OCI-M1 (cell line): ENCODE data around the gene RAB11FIP3.

ENCODE experiments used
- DNase-seq: peaks from one replicate; lab custom pipeline; 2025; lab: John Stamatoyannopoulos, UW

RAB11FIP3 gene

DNA sequence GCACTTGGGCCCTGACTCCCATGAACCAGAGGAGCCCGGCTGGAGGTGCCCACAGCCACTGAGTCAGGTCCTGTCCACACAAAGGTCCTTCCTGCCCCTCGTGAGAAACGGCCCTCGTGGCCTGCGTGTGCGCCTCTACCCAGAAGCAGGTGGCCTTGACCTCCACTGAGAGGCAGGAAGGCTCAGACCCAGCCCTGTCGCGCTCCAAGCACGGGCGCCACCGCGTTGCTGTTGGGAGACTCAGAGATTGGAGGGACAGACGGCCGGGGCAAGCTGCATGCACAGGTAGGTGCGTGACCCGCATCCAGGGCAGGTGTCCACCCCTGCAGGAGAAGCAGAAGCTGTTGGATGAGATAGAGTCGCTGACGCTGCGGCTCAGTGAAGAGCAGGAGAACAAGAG is 94.0 kb downstream of the RAB11FIP3 start:
- no peak for DNase-seq

DNA sequence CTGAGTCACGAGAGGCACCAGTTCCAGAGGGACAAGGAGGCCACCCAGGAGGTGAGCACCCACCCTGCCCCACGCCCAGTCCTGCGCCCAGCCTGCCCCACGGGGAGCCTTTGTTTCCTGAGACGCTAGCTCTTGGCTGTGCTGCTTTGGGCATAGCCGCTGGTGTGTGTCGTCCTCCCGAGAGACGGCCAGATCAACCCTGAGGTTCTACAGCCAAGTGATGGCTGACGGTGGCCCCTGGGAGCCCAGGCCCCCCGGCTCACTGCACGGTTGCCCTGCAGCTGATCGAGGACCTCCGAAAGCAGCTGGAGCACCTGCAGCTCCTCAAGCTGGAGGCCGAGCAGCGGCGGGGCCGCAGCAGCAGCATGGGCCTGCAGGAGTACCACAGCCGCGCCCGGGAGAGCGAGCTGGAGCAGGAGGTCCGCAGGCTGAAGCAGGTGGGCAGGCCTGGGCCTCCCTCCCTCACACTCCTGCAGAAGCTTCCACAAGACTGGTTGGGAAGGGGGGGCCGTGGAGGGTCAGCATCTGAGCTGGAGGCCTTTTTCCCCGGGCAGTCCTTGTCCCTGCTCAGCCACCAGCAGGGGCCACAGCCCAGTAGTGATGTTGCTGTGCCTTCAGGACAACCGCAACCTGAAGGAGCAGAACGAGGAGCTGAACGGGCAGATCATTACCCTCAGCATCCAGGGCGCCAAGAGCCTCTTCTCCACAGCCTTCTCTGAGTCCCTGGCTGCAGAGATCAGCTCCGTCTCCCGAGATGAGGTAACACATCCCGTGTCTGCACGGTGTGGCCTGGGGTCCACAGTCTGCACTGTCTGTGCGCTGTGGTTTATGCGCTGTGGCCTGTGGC is 94.6 kb downstream of the RAB11FIP3 start:
- no peak for DNase-seq

DNA sequence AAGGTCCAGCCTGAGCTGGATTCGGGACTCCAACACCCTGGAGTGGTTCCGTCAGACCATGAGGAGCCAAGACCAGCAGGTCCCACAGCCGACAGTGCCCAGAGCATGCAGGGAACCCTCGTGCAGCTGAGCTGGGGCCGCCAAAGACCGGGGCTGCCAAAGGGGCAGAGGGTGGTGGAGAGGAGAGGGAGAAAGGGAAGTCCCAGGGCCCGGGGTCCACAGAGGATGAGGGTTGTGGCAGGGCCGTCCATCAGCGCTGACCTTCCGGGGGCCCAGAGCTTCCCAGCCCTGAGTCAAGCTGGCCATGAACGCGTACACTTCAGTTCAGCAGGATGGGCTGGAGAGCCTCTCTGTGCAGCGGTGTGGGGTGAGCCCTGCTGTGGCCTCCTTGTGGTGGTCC is 95.4 kb downstream of the RAB11FIP3 start:
- DNase-seq = no peak

DNA sequence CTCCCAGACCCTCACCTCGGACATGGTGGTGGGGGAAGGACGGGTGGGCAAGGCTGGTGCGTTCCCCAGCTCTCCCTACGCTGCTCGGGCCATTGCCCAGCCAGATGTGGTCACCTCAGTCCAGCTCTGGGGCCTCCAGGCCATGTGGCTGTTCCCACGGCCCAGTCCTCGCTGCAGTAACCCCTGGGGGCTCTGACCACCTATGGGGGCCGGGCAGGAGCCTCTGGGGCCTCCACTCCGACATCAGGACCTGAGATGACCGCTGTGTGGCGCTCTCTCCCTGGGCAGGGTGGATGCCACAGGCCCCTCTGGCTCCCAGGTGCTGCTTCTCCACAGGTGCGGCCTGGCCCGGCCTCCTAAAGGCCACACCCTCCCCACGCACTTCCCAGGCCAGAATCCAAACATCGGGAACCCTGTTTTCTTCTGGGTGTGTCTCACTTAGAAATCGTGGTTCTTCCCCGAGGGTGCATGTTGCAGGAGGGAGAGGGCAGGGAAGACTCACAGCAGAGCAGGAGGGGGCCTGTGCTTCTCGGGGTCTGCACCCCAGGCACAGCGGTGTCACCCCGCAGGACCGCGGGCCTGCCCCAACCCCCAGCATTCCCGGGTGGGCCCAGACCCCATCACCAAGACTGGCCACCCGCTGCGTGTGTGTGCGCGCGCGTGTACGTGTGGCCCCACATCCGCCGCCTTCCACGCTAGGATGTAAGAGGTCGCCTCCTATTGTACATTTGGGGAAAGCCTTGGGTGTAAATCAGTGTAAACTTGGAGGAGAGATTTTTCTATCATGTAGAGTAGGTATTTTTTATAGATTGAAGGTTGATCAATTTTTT is 96.1 kb downstream of the RAB11FIP3 start:
- no peak for DNase-seq

DNA sequence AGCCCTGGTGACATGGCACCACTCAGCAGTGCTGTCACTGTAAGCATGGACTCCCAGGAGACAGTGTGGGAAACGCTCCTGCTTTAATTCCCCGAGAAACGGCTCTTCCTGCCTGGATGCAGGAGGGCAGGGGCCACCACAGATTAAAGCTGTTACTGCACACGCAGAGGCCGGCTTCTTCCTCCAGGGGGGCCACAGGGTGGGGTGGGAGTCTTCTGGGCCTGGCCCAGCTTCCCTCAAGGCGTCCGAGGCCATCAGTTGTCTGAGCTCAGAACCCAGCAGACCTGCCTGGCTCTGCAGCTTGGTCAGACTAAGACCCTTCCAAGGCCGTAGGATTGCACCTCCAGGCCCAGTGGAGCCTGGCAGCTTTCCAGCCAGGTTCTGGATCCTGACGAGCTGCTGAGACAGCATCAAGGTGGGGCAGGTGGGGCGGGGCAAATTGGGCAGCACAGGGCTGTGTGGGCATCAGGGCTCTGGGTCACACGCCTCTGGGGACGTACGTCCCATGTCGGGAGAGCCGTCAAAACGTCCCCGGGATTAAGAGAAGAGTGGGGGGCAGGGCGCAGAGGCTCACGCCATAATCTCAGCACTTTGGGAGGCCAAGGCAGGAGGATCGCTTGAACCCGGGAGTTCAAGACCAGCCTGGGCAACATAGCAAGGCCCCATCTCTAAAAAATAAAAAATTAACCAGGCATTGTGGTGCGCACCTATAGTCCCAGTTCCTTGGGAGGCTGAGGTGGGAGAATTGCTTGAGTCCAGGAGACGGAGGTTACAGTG is 97.1 kb downstream of the RAB11FIP3 start:
- DNase-seq = no peak

DNA sequence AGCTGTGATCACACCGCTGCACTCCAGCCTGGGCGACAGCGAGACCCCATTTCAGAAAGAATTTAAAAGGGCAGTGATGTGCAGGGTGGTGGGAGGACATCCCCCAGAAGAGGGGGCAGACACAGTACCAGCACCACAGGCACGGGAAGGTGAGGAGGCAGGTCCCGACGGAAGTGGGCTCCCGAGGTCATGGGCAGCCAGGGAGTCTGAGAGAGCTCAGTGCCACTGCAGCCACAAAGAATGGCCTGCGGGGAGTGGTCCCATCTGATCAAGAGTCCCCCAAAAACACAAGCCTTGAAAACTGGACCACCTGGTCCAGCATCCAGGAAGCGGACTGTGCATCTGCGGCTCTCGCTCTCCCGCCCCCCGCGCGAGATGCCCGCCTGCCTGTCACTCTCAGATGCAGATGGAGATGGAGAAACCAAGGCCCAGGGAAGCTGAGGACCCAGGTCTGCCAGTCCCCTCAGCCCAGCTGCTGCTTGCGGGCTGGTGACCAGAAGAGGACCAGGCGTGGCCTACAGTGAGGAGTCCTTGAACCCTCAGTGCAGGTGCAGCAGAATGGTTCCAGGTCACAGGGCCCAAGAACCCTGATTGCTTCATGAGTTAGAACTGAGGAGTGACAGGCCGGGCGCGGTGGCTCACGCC is 97.8 kb downstream of the RAB11FIP3 start:
- DNase-seq = no peak

DNA sequence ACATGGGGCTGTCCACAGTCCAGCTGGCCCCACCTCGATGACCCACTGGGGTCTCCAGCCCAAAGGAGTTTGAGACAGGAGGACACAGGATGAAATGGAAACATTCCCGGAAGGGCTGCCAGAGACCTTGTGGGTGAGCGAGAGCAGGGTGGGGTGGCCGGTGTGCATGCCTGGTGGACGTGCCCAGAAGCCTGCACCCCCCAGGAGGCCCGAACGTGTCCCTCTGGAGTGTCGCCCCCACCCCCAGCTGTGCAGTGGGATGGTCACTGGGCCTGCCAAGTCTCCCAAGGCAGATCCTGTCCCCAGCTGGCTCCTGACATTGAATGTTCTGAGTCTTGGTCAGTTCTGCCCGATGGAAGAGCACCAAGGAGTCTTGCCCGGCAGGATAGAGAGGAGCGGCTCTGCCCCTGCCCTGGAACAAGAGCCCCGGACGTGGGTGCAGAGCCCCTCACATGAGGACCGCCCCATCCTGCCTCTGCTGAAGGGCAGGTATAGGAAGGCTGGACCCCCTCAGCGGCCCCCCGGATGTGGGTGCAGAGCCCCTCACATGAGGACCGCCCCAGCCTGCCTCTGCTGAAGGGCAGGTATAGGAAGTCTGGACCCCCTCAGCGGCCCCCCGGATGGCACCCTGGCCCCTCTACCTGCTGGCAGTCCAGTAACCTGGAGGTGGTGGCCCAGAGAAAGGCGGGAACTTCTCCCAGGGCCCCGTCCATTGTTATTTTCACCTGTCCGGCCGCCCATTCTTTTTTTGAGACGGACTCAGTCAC is 99.0 kb downstream of the RAB11FIP3 start:
- no peak for DNase-seq

DNA sequence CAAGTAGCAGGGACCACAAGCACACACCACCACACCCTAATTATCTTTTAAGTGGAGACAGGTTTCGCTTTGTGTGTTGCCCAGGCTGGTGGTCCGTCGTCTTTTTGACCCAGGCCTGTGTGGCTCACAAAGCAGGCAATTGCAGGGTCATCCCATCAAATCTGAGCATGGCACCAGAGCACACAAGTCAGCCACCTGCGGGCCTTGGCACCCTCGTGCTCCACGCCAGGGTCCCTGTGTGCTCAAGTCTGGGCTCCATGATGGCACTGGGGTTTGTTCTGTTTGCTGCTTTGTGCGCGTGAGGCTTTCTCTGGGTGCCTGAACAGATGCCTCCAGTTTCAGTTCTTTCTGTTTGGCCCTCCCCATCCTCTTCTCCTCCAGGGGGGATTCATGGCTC is 99.7 kb downstream of the RAB11FIP3 start:
- DNase-seq = no peak

DNA sequence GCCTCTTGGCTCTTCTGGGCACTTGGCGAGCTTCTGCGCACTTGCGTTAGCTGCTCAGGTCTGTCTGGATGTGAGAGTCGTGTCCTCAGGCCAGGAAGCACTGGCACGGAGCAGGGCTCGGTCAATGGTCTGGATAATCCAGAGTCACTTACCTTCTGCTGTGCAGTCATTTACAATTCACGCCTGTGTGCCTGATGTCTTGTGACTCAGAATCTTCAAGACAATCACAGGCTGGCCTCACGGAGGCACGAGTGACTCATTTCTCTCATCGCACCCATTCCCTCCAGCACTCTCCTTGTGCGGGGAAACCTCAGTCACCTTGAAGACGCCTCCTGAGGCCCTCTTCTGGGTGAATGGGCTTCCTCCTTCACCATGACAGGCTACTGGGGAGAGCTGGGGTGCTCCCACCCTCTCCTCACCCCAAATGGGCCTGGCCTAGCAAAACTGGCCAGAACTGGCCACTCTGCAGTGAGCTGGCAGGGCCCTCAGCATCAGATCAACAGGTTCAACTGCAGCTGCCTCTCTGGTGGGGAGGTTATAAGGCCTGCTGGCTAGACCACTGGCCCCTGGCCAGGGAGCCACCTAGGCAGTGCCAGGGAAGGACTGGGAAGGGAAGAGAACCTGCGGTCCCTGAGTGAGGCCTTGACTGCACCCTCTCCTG is 100.2 kb downstream of the RAB11FIP3 start:
- peak; percentile 14 for DNase-seq

DNA sequence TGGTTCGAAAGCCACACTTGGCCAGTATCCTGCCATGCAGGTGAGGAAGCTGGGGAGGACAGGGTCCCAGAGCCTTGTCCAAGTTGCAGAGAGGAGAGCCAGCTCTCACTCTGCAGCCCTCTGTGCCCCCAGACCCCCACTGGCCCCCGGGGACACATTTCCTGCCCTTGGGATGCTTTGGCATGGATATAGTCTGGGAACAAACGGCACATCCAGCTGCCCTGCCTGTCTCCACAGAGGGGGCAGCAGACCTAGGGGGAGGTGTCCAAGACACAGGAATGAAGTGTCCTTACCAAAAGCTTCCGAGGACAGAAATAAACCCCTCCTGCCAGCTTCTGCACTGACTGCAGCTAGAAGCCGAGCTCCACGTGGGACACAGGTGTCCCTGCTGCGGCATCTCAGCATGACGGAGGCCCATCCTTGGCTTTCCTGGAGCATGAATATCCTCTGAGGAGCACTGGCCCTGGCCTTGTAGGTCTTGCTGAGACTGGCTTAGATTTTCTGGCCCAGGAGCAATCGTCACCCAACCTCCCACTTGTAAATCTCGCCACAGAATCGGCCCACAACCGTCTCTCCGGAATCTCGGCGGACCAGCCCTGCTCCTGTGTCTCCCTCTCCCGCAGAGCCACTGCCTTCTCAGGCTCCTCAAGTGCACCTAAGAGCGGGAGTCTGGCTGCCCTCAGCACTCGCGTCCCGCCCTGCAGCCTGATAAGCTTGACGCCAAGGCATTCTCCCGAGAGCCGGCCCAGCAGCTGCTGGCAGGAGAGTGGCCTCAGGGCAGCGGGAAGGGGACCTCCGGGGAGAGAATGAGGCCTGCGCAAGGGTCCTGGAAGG is 100.9 kb downstream of the RAB11FIP3 start:
- DNase-seq = peak; percentile 76

DNA sequence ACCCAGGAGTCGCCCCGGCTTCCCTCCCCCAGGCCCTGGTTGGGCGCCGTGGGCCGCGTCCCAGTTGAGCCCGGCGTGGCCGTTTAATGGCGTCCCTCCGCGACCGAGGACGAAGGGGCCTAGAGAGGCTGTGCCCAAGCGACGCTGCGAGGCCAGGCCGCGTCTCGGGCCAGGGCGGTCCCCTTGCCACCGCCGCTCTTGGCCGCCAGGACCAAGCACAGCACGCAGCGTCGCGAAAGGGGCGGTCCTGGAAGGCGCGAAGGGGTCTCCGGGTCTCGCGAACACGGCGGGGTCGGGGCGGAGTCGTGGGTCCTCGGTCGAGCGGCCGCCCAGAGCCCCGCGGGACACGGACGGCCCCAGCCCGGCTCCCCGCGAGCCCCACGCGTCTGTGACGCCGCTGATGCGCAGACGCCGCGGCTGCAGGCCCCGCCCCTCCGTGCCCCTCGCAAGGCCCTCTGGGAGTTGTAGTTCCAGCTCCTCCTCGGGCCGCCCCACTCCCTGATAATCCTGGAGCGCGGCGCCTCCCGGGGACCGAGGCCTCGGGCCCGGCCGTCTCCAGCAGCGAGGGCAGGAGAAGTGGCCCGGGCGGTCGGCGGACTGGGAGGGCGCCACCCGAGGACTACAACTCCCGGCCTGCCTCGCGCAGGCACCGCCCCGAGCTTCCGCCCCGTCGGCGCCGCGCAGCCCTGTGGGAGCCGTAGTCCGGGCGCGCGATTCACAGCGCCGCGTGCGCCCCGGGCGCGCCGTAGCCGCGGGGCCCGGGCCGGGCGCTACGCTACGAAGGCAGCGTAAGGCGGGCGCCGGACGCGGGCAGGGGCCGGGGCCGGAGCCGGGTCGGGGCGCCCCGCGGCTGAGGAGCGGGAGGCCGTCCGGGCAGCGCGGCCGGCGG is 101.8 kb downstream of the RAB11FIP3 start, which contains the start of gene CAPN15:
CAPN15 (plus strand) TSS at position 698 of the 889 bp plus-strand sequence. CDS start 19,127 bp downstream, outside the sequence.
- DNase-seq = peak; percentile 89

DNA sequence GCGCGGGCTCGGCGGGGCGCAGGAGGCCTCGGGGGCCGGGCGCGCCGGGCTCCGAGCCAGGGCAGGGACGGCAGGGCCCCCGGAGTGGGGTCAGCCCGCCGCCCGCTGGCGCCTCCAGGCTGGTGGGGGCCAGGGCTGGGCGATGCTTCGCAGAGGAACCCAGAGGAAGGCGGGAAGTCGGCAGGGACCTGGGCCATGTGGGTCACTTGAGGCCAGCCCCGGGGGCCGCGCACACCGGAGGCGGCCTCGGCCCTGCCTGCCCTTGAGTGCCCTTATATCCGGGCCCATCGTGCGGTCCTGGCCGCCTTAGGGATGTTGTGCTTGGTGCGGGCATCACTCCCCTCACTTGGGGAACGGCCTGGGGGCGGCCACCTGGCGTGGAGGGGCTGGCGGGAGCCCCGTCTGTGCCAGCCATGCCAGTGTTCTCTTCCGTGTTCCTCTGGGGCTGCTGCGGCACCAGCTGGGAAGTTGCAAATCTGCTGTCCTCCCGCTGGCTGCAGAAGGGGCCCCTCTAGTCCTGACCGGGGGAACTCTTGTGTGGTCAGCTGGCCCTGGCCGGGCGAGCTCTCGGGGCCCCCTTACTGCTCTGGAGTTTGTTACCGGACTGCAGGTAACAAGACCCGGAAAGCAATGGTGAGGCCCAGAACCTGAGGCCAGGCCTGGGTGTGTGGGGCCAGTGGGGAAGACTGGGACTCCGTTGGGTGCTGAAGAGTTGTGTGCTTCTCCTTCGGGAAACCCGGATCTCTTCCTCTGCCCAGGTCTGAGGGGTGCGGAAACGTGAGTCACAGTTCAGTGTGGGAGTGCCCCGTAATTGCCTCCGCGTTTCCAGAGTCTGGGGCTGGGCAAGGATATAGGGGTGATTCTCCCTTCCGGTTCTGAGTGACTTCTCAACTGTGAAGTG is 102.9 kb downstream of the RAB11FIP3 start:
- peak; percentile 44 for DNase-seq

DNA sequence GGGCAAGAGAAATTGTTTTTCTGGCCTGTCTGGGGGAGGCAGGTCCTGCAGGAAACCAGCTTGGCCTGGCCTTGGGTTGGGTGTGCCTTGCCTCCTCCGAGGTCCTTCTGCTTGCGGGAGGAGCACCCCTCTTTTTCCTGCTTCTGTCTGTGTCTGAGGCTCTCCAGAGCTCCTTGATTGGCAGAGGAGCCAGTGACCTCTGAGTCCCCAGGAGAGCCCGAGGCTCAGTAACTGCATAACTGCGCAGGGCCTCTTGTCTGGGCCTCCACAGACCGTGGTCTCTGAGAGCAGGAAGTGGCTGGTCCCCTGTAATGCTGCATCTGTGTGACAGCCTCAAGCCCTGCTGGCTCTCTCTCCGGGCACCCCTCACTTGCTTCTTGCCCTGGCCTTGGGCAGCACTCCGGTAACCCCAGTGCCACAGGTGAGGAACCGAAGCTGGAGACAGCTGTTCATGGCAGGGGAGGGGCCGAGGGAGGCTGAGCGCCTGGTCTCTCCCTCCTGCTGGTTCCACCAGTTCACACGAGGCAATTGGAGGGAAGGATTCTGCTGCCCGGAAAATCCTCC is 103.6 kb downstream of the RAB11FIP3 start:
- peak; percentile 44 for DNase-seq

DNA sequence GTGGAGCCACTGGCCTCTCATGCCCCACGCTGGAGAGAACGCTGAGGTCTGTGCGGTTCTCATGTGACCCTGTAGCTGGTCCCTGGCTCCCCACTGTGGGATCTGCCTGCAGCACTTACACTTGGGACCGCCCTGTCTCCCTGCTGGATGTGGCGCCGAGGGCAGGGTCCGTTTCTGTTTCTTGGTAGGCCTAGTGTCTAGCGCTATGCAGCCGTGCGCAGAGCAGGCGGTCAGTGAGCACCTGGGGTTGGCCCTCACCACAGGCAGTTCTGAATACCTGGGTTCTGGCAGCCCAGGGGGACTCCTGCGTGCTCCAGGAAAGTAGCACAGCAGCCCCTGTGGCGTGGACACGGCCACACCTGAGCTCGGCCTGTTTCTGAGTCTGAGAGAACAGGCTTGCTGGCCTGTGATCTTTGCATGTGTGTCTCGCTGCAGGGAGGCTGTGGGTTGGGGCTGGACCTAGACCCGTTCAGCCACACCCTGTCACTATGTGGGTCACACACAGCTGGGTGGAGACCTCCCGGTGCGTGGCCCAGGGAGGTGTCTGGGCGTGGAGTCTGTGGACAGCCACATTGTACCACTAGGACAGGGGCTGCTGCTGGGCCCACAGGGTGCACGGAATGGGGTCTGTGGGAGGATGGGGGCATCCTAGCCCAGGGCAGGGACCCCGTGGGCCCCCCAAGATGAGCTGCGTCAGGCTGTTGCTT is 104.8 kb downstream of the RAB11FIP3 start:
- DNase-seq = no peak

DNA sequence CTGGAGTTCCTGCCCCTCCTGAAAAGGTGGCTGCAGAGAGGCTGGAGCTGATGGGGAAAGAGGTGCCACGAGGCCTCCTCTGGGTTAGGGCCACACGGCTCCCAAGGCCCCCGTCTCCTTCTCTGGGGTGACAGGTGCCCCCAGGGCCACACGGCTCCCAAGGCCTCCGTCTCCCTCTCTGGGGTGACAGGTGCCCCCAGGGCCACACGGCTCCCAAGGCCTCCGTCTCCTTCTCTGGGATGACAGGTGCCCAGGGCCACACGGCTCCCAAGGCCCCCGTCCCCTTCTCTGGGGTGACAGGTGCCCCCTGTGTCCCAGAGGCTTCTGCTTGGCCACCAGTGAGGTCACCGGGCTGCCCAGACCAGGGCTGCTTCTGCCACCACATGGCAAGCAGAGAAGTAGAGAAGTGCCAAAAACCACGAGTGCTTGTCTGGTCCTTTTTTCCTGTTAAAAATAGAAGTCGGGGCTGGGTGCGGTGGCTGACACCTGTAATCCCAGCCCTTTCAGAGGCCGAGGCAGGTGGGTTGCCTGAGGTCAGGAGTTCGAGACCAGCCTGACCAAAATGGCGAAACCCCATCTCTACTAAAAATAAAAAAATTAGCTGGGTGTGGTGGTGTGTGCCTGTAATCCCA is 106.2 kb downstream of the RAB11FIP3 start:
- DNase-seq = no peak
